Lung (tissue), 12 donors: ENCODE results near the gene ADIG. TPM values are rescaled to one million over a fixed set of nuclear protein-coding genes. Genes with fewer than 3 reads are reported as not detected.

Experiments
- ATAC-seq: fragments of 200-7000 bp; cut with Tn5 transposase; one replicate; pipeline ENCODE4 v1.9.1; 2020; ENCODE audit warnings: moderate number of reproducible peaks; ENCODE audit not compliant: insufficient read depth, low FRiP score
- DNase-seq, 3 donors: peaks; one replicate each; pipeline ENCODE4 v3.0.0-alpha.2; 2013 to 2017
- H3K27ac ChIP-seq, 2 donors: one replicate each; pipeline ENCODE4 v1.5.1; 2013; ENCODE audit warnings: mild to moderate bottlenecking in 2 of 2, moderate library complexity in 2 of 2, control low read depth in 1 of 2, inconsistent platforms in 1 of 2, low read depth in 1 of 2, low read length in 1 of 2
- H3K27me3 ChIP-seq, 3 donors: one replicate each; pipeline ENCODE4 v1.5.1; 2013; ENCODE audit warnings: low read length in 2 of 3; ENCODE audit not compliant: control insufficient read depth in 3 of 3, insufficient read depth in 3 of 3
- H3K36me3 ChIP-seq, 4 donors: one replicate each; pipeline ENCODE4 v1.5.1; 2013; ENCODE audit warnings: low read length in 4 of 4, mild to moderate bottlenecking in 1 of 4, moderate library complexity in 1 of 4; ENCODE audit not compliant: control insufficient read depth in 4 of 4, insufficient read depth in 4 of 4
- H3K4me1 ChIP-seq, 5 donors: one replicate each; pipeline ENCODE4 v1.5.1; 2013; ENCODE audit warnings: low read length in 5 of 5, mild to moderate bottlenecking in 2 of 5, moderate library complexity in 1 of 5; ENCODE audit not compliant: control insufficient read depth in 5 of 5, insufficient read depth in 5 of 5
- H3K4me3 ChIP-seq: one replicate; pipeline ENCODE4 v1.5.1; 2013; ENCODE audit warnings: mild to moderate bottlenecking, control low read depth, moderate library complexity
- H3K9ac ChIP-seq, 2 donors: one replicate each; pipeline ENCODE4 v1.5.1; 2013; ENCODE audit warnings: low read length in 2 of 2, control low read depth in 1 of 2; ENCODE audit not compliant: insufficient read depth in 1 of 2
- H3K9me3 ChIP-seq, 4 donors: one replicate each; pipeline ENCODE4 v1.5.1; 2013; ENCODE audit warnings: low read length in 3 of 4, mild to moderate bottlenecking in 1 of 4, moderate library complexity in 1 of 4; ENCODE audit not compliant: control insufficient read depth in 4 of 4, insufficient read depth in 3 of 4
- WGBS, 2 donors: extraction: QIAGEN DNeasy Blood & Tissue Kit; methylation state at CpG; one replicate each; pipeline ENCODE4 v1.1.7; 2013; 5-methylcytosine and 5-hydroxymethylcytosine counted together
- polyA plus RNA-seq, 2 donors: library from polyadenylated mRNA; stranded (reverse); fragments of 200-250 nt; gene quantifications; one replicate each; pipeline ENCODE4 v1.2.1, GENCODE V29; 2013
- total RNA-seq, 2 donors: library from RNA; depleted of rRNA in 1 of 2; stranded (reverse); fragments of >200 nt in 1 of 2; gene quantifications; one replicate each; pipeline ENCODE4 v1.2.1, GENCODE V29; 2014 to 2021
- TF ChIP-seq, protein P1 (sequence below): IDR thresholded peaks from 2 replicates; pipeline ENCODE4 v1.5.1; 2012; ENCODE audit warnings: mild to moderate bottlenecking; ENCODE audit errors: control extremely low read depth, extremely low read depth
- donor health status: control.
- donor health status: control.
- donor health status: Bipolar disorder and iron deficiency.
- donor health status: healthy.
- donor health status: DM: yes; HTN: yes; CAD: no.

ADIG gene
- total and polyA plus RNA-seq, 4 donors = not detected

DNA sequence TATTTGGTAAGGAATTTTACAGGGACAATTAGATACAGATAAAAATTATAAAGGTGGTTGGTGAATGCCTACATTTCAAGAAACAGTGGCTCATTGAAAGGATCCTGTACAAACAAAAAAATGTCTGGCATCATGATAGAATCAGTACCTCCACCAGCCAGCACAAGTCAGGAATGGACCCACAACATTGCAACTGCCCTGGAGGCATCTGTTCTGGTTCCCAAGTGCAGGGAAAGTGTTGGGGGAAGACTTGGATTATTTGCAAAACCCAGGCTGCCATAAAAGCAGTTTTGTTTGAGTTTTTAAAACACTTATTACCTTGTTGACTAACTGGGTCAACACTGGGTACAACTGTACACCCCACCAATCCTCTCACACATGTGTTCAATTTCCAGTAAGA, 44.9 kb downstream of the ADIG start:
- Histone ChIP-seq H3K4me3 (no peak overlapping the region), H3K27me3 (peaks cover 0 to 2% (median 1%) of the 10 kb centered on the region in 3 donors), H3K9ac (no peak overlapping the region), H3K27ac (no peak overlapping the region), H3K4me1 (no peaks in the 10 kb centered on the region), H3K9me3 (peaks cover 0 to 9% (median 2%) of the 10 kb centered on the region in 4 donors), H3K36me3 (no peaks in the 10 kb centered on the region)
- TF ChIP-seq, protein P1, sequence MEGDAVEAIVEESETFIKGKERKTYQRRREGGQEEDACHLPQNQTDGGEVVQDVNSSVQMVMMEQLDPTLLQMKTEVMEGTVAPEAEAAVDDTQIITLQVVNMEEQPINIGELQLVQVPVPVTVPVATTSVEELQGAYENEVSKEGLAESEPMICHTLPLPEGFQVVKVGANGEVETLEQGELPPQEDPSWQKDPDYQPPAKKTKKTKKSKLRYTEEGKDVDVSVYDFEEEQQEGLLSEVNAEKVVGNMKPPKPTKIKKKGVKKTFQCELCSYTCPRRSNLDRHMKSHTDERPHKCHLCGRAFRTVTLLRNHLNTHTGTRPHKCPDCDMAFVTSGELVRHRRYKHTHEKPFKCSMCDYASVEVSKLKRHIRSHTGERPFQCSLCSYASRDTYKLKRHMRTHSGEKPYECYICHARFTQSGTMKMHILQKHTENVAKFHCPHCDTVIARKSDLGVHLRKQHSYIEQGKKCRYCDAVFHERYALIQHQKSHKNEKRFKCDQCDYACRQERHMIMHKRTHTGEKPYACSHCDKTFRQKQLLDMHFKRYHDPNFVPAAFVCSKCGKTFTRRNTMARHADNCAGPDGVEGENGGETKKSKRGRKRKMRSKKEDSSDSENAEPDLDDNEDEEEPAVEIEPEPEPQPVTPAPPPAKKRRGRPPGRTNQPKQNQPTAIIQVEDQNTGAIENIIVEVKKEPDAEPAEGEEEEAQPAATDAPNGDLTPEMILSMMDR = no peak
- DNase-seq = no peak
- no peak for ATAC-seq

DNA sequence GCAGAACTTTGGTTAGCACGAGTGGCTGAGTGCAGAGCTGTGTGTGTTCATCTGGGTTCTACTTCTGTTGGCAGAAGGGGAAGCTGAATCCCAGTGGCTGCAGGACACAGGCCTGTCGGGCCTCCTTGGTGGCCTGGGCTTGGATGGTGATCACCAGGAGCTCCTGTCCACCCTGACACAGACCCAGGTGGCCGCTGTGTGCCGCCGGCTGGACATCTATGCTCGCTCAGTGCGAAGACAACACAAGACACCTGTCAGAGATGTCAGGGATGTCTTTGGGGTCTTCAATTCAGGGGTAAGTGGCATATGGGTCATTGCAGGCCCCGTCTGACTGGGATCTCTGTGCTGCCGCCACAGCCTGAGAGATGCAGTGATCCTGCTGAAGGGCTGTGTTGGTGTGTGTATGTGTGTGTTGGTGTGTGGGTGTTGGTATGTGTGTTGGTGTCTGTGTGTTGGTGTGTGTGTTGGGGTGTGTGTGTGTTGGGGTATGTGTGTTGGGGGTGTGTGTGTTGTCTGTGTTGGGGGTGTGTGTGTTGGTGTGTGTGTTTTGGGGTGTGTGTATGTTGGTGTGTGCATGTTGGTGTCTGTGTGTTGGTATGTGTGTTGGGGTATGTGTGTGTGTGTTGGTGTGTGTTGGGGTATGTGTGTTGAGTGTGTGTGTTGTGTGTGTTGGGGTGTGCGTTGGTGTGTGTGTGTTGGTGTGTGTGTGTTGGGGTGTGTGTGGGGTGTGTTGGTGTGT, 46.1 kb downstream of the ADIG start:
- 90% methylated on average over 10 of the region's 10 CpGs for WGBS, 2 donors
- ATAC-seq = no peak

DNA sequence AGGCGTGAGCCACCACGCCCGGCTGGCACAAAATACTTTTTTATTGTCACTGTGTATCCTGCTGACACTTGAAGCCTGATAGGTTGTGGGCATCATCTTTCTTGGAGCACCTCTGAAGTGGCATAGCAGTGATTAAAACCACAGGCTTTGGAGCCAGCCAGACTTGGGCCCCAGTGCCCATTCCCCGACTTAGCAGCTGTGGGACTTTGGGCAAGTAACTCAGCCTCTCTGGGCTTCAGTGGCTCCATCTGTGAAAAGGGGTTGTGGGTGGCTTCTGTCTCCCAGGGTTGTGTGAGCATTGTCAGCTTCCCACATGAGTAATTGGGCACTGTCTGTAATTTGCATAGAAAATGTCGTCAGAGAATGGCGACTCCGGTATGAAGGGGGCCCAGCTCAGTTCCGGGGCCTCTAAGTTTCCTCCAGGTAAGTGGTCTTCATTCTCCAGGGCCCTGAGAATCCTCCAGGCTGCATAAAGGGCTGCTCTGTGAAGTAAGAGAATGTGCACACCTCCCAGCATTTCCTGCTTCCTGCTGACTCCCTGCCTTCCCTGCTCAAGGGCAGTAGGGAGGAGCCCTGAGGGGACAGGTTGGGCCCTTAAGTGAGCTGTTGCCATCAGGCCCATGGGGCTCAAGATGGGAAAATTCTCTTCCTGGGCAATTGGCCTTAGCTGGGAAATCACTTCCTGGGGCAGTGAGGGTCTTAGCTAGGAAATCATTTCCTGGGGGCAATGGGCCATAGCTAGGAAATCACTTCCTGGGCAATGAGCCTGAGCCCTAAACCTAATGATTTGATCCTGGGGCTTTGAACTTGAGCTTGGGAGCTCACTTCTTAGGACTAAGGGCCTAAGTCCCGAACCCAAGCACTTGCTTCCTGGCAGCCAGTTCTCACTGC, 47.8 kb downstream of the ADIG start:
- no peaks in the 10 kb centered on the region for H3K4me1 ChIP-seq
- TF ChIP-seq, protein P1 = no peak
- no peak overlapping the region for H3K27ac ChIP-seq
- WGBS, 2 donors = 77 to 84% methylated on average over 9 of the region's 9 CpGs
- DNase-seq = no peak
- no peak overlapping the region for H3K4me3 ChIP-seq
- ATAC-seq = no peak
- H3K9ac ChIP-seq = no peak overlapping the region
- H3K36me3 ChIP-seq = no peaks in the 10 kb centered on the region
- no peaks in the 10 kb centered on the region for H3K27me3 ChIP-seq
- peaks cover 0 to 9% (median 2%) of the 10 kb centered on the region in 4 donors for H3K9me3 ChIP-seq

More for the DNA sequence above, 46.1 kb downstream of the ADIG start:
- H3K9me3 ChIP-seq = peaks cover 0 to 9% (median 2%) of the 10 kb centered on the region in 4 donors
- H3K4me3 ChIP-seq = no peak overlapping the region
- H3K27ac ChIP-seq = no peak overlapping the region
- no peak for DNase-seq
- no peak overlapping the region for H3K9ac ChIP-seq
- H3K4me1 ChIP-seq = no peaks in the 10 kb centered on the region
- H3K36me3 ChIP-seq = no peaks in the 10 kb centered on the region
- TF ChIP-seq, protein P1 = no peak
- peaks cover 0 to 2% (median 0%) of the 10 kb centered on the region in 3 donors for H3K27me3 ChIP-seq
